K562 (cell line): ENCODE measurements around the gene CCZ1B. TPM values are rescaled to one million over a fixed set of nuclear protein-coding genes. Genes with fewer than 3 reads are reported as not detected.

Source experiments
- ATF7 ChIP-seq: fragments of 450-650 bp; IDR thresholded peaks from 2 replicates; pipeline ENCODE4 v1.7.1; 2014; ENCODE audit warnings: mild to moderate bottlenecking, moderate library complexity
- KDM4B ChIP-seq, 2 experiments: fragments of 450-650 bp in 1 of 2; sonication (generic) in 1 of 2; IDR thresholded peaks; 2 replicates each; pipeline ENCODE4 v1.6.1; 2016 to 2017; ENCODE audit warnings: borderline replicate concordance in 2 of 2, antibody characterized with exemption in 1 of 2, low read depth in 1 of 2, mild to moderate bottlenecking in 1 of 2
- L3MBTL2 ChIP-seq: fragments of 450-650 bp; IDR thresholded peaks from 2 replicates; pipeline ENCODE4 v1.6.1; 2016; ENCODE audit warnings: mild to moderate bottlenecking, moderate library complexity
- MAZ ChIP-seq, 2 experiments: fragments of 450-650 bp in 1 of 2; sonication (generic) in 1 of 2; formaldehyde crosslinking; IDR thresholded peaks in 1 of 2; conservative IDR thresholded peaks in 1 of 2; 2 replicates each; pipeline versions ENCODE4 v1.4.0 to v1.5.0; 2020; ENCODE audit warnings: mild to moderate bottlenecking in 1 of 2, missing genetic modification reagents in 1 of 2
- NFRKB ChIP-seq: fragments of 450-650 bp; IDR thresholded peaks from 2 replicates; pipeline ENCODE4 v1.6.1; 2016; ENCODE audit warnings: low read depth
- NR2C1 ChIP-seq, 2 experiments: fragments of 450-650 bp; IDR thresholded peaks; 2 replicates each; pipeline ENCODE4 v1.6.1; 2017; ENCODE audit warnings: mild to moderate bottlenecking in 2 of 2, antibody characterized with exemption in 1 of 2, inconsistent platforms in 1 of 2, missing compliant biosample characterization in 1 of 2, missing genetic modification characterization in 1 of 2
- PHF8 ChIP-seq: fragments of 200-600 bp; sonication (generic); IDR thresholded peaks from 2 replicates; pipeline ENCODE4 v1.6.1; 2012; ENCODE audit warnings: mixed run types, mild to moderate bottlenecking, inconsistent platforms, low read length, moderate library complexity, borderline replicate concordance
- POLR2AphosphoS5 ChIP-seq: IDR thresholded peaks from 2 replicates; pipeline ENCODE4 v1.6.1; 2011; ENCODE audit warnings: mild to moderate bottlenecking, low read depth, low read length, moderate library complexity; ENCODE audit not compliant: control insufficient read depth, insufficient read depth
- POLR2B ChIP-seq: fragments of 450-650 bp; IDR thresholded peaks from 2 replicates; pipeline ENCODE4 v1.6.1; 2018; ENCODE audit warnings: low read depth; ENCODE audit not compliant: partially characterized antibody
- SIX5 ChIP-seq, 2 experiments: IDR thresholded peaks; 2 replicates each; pipeline ENCODE4 v1.6.1; 2011; ENCODE audit warnings: low read length in 2 of 2, borderline replicate concordance in 1 of 2, low read depth in 1 of 2, mild to moderate bottlenecking in 1 of 2, moderate library complexity in 1 of 2; ENCODE audit not compliant: insufficient read depth in 1 of 2
- SUPT5H ChIP-seq: fragments of 450-650 bp; IDR thresholded peaks from 2 replicates; pipeline ENCODE4 v1.6.1; 2016
- TAF1 ChIP-seq: IDR thresholded peaks from 2 replicates; pipeline ENCODE4 v1.6.1; 2011; ENCODE audit warnings: mild to moderate bottlenecking, low read length, moderate library complexity; ENCODE audit not compliant: insufficient read depth, control insufficient read depth, severe bottlenecking; ENCODE audit errors: extremely low read depth
- THRAP3 ChIP-seq: fragments of 450-650 bp; IDR thresholded peaks from 2 replicates; pipeline ENCODE4 v1.6.1; 2016; ENCODE audit warnings: mild to moderate bottlenecking, inconsistent platforms, borderline replicate concordance
- polyA plus RNA-seq, 8 experiments: library from polyadenylated mRNA; depleted of rRNA in 4 of 8; stranded (reverse) in 5 of 8; unstranded in 3 of 8; fragments of >200 nt; fragmentation: Nextera tagmentation in 2 of 8; fragmentation: Illumina TruSeq in 1 of 8; extraction: Ambion mirVana in 2 of 8; extraction: Trizol in 1 of 8; gene quantifications; 2 replicates each; pipeline versions ENCODE4 v1.2.1 to v1.2.3, GENCODE V29; 2011 to 2014; ENCODE audit warnings: inconsistent platforms in 1 of 8, missing spikeins in 1 of 8
- total RNA-seq, 7 experiments: library from RNA; depleted of rRNA in 6 of 7; stranded (reverse); fragments of >200 nt in 6 of 7; fragmentation: Illumina TruSeq in 2 of 7; extraction: Trizol in 2 of 7; gene quantifications; 2 replicates each; pipeline versions ENCODE4 v1.2.1 to v1.2.3, GENCODE V29; 2011 to 2021; ENCODE audit warnings: low replicate concordance in 1 of 7
- TF ChIP-seq, protein P1 (sequence below), 2 experiments: IDR thresholded peaks; 2 replicates each; pipeline ENCODE4 v1.6.1; 2011; ENCODE audit warnings: borderline replicate concordance in 1 of 2, control low read depth in 1 of 2, low read depth in 1 of 2, low read length in 1 of 2, mild to moderate bottlenecking in 1 of 2, mixed read lengths in 1 of 2, moderate library complexity in 1 of 2; ENCODE audit not compliant: insufficient read depth in 1 of 2, insufficient read length in 1 of 2, poor library complexity in 1 of 2, severe bottlenecking in 1 of 2; ENCODE audit errors: extremely low read depth in 1 of 2
- TF ChIP-seq, protein P2 (sequence below): fragments of 450-650 bp; formaldehyde crosslinking; conservative IDR thresholded peaks from 2 replicates; pipeline ENCODE4 v1.4.0; 2022; ENCODE audit warnings: mild to moderate bottlenecking, missing genetic modification characterization
- TF ChIP-seq, protein P3 (sequence below): fragments of 450-650 bp; IDR thresholded peaks from 2 replicates; pipeline ENCODE4 v1.6.1; 2016
- TF ChIP-seq, protein P4 (sequence below): fragments of 200-800 bp; sonication (Bioruptor generic); IDR thresholded peaks from 2 replicates; pipeline ENCODE4 v1.6.1; 2017; ENCODE audit warnings: missing genetic modification characterization, missing compliant biosample characterization
- TF ChIP-seq, protein P5 (sequence below): fragments of 450-650 bp; IDR thresholded peaks from 2 replicates; pipeline ENCODE4 v1.7.1; 2018; ENCODE audit warnings: mild to moderate bottlenecking, low read depth; ENCODE audit not compliant: partially characterized antibody

CCZ1B gene
- total and polyA plus RNA-seq, 9 of the 15 experiments (the other 6 are each of a cell fraction or from before 2014, with no cell fraction given) = 8.1 to 78.5 (median 36.8) TPM

DNA sequence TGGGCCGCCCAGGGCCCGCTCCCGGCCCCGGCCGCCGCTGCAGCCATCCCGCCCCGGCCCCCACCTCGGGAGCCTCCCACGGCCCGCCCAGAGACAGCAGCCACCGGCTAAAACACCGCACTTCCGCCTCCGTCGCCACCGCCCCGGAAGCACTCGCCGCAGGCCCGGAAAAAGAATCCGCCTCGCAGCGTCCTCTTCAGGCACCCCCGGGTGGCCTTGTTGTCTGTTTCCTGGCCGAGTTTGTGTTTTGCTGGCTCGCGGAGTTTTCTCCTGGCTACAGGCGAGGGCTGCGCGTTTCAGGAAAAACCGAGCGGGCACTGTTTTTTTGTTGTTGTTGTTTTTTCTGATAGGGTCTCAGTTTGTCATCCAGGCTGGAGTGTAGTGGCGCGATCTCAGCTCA lies at the start of gene CCZ1B (continued):
- TF ChIP-seq, protein P1, sequence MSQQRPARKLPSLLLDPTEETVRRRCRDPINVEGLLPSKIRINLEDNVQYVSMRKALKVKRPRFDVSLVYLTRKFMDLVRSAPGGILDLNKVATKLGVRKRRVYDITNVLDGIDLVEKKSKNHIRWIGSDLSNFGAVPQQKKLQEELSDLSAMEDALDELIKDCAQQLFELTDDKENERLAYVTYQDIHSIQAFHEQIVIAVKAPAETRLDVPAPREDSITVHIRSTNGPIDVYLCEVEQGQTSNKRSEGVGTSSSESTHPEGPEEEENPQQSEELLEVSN (IDR thresholded peaks at IDR 0.05; ENCODE audit: borderline replicate concordance in 1 of 2, extremely low read depth in 1 of 2, insufficient read depth in 1 of 2, insufficient read length in 1 of 2, low read depth in 1 of 2, low read length in 1 of 2, poor library complexity in 1 of 2, severe bottlenecking in 1 of 2) = peak in 1 of 2 experiments; percentile 32
- TF ChIP-seq POLR2AphosphoS5 (peak; percentile 35; the same call in 1 of the 2 replicates), POLR2B (peak; percentile 20), NR2C1 (IDR thresholded peaks at IDR 0.05) (peak; percentile 98), NR2C1 (tag; IDR thresholded peaks at IDR 0.05) (peak; percentile 99), KDM4B (IDR thresholded peaks at IDR 0.05; ENCODE audit: borderline replicate concordance in 2 of 2, low read depth in 1 of 2) (peak in 1 of 2 experiments; percentile 92; a peak in 2 of 4 replicates), MAZ (CRISPR knock-in tag; conservative IDR thresholded peaks at IDR 0.05 in 1 of 2, IDR thresholded peaks at IDR 0.05 in 1 of 2) (peak; percentile 68 to 70), L3MBTL2 (peak; percentile 60), SUPT5H (peak; percentile 57), THRAP3 (0 out of 2 replicates have a peak, but pooled peaks have one; percentile 39), NFRKB (0 out of 2 replicates have a peak, but pooled peaks have one; percentile 51), ATF7 (peak; percentile 23; the same call in 1 of the 2 replicates), SIX5 (IDR thresholded peaks at IDR 0.05; ENCODE audit: borderline replicate concordance in 1 of 2, insufficient read depth in 1 of 2, low read depth in 1 of 2, low read length in 2 of 2) (peak in 1 of 2 experiments; percentile 12; a peak in 1 of 4 replicates), TAF1 (peak; percentile 47), PHF8 (peak; percentile 39; the same call in 1 of the 2 replicates)
- TF ChIP-seq, protein P2, sequence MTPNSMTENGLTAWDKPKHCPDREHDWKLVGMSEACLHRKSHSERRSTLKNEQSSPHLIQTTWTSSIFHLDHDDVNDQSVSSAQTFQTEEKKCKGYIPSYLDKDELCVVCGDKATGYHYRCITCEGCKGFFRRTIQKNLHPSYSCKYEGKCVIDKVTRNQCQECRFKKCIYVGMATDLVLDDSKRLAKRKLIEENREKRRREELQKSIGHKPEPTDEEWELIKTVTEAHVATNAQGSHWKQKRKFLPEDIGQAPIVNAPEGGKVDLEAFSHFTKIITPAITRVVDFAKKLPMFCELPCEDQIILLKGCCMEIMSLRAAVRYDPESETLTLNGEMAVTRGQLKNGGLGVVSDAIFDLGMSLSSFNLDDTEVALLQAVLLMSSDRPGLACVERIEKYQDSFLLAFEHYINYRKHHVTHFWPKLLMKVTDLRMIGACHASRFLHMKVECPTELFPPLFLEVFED (CRISPR knock-in tag) = 0 out of 2 replicates have a peak, but pooled peaks have one; percentile 35
- TF ChIP-seq, protein P3, sequence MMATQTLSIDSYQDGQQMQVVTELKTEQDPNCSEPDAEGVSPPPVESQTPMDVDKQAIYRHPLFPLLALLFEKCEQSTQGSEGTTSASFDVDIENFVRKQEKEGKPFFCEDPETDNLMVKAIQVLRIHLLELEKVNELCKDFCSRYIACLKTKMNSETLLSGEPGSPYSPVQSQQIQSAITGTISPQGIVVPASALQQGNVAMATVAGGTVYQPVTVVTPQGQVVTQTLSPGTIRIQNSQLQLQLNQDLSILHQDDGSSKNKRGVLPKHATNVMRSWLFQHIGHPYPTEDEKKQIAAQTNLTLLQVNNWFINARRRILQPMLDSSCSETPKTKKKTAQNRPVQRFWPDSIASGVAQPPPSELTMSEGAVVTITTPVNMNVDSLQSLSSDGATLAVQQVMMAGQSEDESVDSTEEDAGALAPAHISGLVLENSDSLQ = peak; percentile 42; the same call in 1 of the 2 replicates
- TF ChIP-seq, protein P4, sequence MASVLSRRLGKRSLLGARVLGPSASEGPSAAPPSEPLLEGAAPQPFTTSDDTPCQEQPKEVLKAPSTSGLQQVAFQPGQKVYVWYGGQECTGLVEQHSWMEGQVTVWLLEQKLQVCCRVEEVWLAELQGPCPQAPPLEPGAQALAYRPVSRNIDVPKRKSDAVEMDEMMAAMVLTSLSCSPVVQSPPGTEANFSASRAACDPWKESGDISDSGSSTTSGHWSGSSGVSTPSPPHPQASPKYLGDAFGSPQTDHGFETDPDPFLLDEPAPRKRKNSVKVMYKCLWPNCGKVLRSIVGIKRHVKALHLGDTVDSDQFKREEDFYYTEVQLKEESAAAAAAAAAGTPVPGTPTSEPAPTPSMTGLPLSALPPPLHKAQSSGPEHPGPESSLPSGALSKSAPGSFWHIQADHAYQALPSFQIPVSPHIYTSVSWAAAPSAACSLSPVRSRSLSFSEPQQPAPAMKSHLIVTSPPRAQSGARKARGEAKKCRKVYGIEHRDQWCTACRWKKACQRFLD (CRISPR knock-in tag) = peak; percentile 38; the same call in 1 of the 2 replicates
- TF ChIP-seq, protein P5, sequence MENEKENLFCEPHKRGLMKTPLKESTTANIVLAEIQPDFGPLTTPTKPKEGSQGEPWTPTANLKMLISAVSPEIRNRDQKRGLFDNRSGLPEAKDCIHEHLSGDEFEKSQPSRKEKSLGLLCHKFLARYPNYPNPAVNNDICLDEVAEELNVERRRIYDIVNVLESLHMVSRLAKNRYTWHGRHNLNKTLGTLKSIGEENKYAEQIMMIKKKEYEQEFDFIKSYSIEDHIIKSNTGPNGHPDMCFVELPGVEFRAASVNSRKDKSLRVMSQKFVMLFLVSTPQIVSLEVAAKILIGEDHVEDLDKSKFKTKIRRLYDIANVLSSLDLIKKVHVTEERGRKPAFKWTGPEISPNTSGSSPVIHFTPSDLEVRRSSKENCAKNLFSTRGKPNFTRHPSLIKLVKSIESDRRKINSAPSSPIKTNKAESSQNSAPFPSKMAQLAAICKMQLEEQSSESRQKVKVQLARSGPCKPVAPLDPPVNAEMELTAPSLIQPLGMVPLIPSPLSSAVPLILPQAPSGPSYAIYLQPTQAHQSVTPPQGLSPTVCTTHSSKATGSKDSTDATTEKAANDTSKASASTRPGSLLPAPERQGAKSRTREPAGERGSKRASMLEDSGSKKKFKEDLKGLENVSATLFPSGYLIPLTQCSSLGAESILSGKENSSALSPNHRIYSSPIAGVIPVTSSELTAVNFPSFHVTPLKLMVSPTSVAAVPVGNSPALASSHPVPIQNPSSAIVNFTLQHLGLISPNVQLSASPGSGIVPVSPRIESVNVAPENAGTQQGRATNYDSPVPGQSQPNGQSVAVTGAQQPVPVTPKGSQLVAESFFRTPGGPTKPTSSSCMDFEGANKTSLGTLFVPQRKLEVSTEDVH = peak; percentile 91
